Measurements from ENCODE around the gene CHIA.

GRCh38 chr1:111286912-111287311 lies 3.7 kb upstream of the CHIA start:
- TF ChIP-seq ZNF234 (CRISPR knock-in tag; conservative IDR thresholded peaks at IDR 0.05): no peak
- no peak for TF ChIP-seq JUN (CRISPR knock-in tag; IDR thresholded peaks at IDR 0.05)
- TF ChIP-seq ZNF281 (CRISPR knock-in tag; IDR thresholded peaks at IDR 0.05; ENCODE audit: borderline replicate concordance): no peak

Data from HepG2 (cell line).